H1 (cell line): ENCODE data around the gene FGD5.

ENCODE experiments used
- POLR2A ChIP-seq, 2 experiments: IDR thresholded peaks; 1 replicate in 1 of 2; 2 replicates in 1 of 2; pipeline ENCODE4 v1.6.1; 2011; ENCODE audit warnings: low read depth in 2 of 2, low read length in 2 of 2, mild to moderate bottlenecking in 2 of 2; ENCODE audit errors: control extremely low read depth in 1 of 2
- POLR2AphosphoS5 ChIP-seq: IDR thresholded peaks from 2 replicates; pipeline ENCODE4 v1.6.1; 2011; ENCODE audit warnings: low read depth, low read length
- YY1 ChIP-seq: IDR thresholded peaks from 2 replicates; pipeline ENCODE4 v1.6.1; 2011; ENCODE audit warnings: low read depth, mild to moderate bottlenecking, low read length
- TF ChIP-seq, protein P1 (sequence below), 3 experiments: IDR thresholded peaks; 1 replicate in 2 of 3; 2 replicates in 1 of 3; pipeline versions ENCODE4 v1.5.1 to v1.6.1; 2011; ENCODE audit warnings: low read length in 3 of 3, mild to moderate bottlenecking in 3 of 3, inconsistent platforms in 2 of 3, low read depth in 1 of 3, moderate library complexity in 1 of 3; ENCODE audit not compliant: insufficient read depth in 1 of 3; ENCODE audit errors: control extremely low read depth in 1 of 3

GRCh38 chr3:14938954-14939353 lies 120.2 kb downstream of the FGD5 start:
- no peak for TF ChIP-seq POLR2A (IDR thresholded peaks at IDR 0.05; ENCODE audit: control extremely low read depth in 1 of 2, low read depth in 2 of 2, low read length in 2 of 2)
- TF ChIP-seq, protein P1, sequence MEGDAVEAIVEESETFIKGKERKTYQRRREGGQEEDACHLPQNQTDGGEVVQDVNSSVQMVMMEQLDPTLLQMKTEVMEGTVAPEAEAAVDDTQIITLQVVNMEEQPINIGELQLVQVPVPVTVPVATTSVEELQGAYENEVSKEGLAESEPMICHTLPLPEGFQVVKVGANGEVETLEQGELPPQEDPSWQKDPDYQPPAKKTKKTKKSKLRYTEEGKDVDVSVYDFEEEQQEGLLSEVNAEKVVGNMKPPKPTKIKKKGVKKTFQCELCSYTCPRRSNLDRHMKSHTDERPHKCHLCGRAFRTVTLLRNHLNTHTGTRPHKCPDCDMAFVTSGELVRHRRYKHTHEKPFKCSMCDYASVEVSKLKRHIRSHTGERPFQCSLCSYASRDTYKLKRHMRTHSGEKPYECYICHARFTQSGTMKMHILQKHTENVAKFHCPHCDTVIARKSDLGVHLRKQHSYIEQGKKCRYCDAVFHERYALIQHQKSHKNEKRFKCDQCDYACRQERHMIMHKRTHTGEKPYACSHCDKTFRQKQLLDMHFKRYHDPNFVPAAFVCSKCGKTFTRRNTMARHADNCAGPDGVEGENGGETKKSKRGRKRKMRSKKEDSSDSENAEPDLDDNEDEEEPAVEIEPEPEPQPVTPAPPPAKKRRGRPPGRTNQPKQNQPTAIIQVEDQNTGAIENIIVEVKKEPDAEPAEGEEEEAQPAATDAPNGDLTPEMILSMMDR (IDR thresholded peaks at IDR 0.05; ENCODE audit: control extremely low read depth in 1 of 3, insufficient read depth in 1 of 3, low read depth in 1 of 3, low read length in 3 of 3): no peak
- TF ChIP-seq YY1: no peak
- no peak for TF ChIP-seq POLR2AphosphoS5
